ENCODE results near the gene CGNL1.

Gene CGNL1

GRCh38 chr15:57518779-57519405 lies 142.6 kb downstream of the CGNL1 start:
- DNase-seq (ENCODE audit: low read depth in 4 of 4, low spot score in 1 of 4), result no peak

GRCh38 chr15:57519806-57520205 lies 143.5 kb downstream of the CGNL1 start:
- no peak for DNase-seq (ENCODE audit: low read depth in 4 of 4, low spot score in 1 of 4)

GRCh38 chr15:57521503-57521902 lies 145.2 kb downstream of the CGNL1 start:
- DNase-seq (ENCODE audit: low read depth in 4 of 4, low spot score in 1 of 4), result no peak

- DNase-seq (ENCODE audit: low read depth in 4 of 4, low spot score in 1 of 4), result no peak
Observed at GRCh38 chr15:57522148-57522547, 145.8 kb downstream of the CGNL1 start.

GRCh38 chr15:57525581-57525980 lies 149.3 kb downstream of the CGNL1 start:
- no peak for DNase-seq (ENCODE audit: low read depth in 4 of 4, low spot score in 1 of 4)

GRCh38 chr15:57526076-57526475 lies 149.8 kb downstream of the CGNL1 start:
- DNase-seq (ENCODE audit: low read depth in 4 of 4, low spot score in 1 of 4), result no peak

- DNase-seq (ENCODE audit: low read depth in 4 of 4, low spot score in 1 of 4), result no peak
Observed at GRCh38 chr15:57526615-57527014, 150.3 kb downstream of the CGNL1 start.

GRCh38 chr15:57527382-57528091 lies 151.2 kb downstream of the CGNL1 start:
- no peak for DNase-seq (ENCODE audit: low read depth in 4 of 4, low spot score in 1 of 4)

- DNase-seq (ENCODE audit: low read depth in 4 of 4, low spot score in 1 of 4), result no peak
Observed at GRCh38 chr15:57528940-57529565, 152.7 kb downstream of the CGNL1 start.

GRCh38 chr15:57529748-57530147 lies 153.4 kb downstream of the CGNL1 start:
- no peak for DNase-seq (ENCODE audit: low read depth in 4 of 4, low spot score in 1 of 4)

- no peak for DNase-seq (ENCODE audit: low read depth in 4 of 4, low spot score in 1 of 4)
Observed at GRCh38 chr15:57532731-57533447, 156.6 kb downstream of the CGNL1 start.

GRCh38 chr15:57533448-57533799 lies 157.1 kb downstream of the CGNL1 start:
- no peak for DNase-seq (ENCODE audit: low read depth in 4 of 4, low spot score in 1 of 4)

GRCh38 chr15:57534281-57534680 lies 158.0 kb downstream of the CGNL1 start:
- no peak for DNase-seq (ENCODE audit: low read depth in 4 of 4, low spot score in 1 of 4)

- DNase-seq (ENCODE audit: low read depth in 4 of 4, low spot score in 1 of 4), result no peak
Observed at GRCh38 chr15:57537072-57537471, 160.8 kb downstream of the CGNL1 start.

GRCh38 chr15:57537488-57538264 lies 161.4 kb downstream of the CGNL1 start:
- no peak for DNase-seq (ENCODE audit: low read depth in 4 of 4, low spot score in 1 of 4)

- DNase-seq (ENCODE audit: low read depth in 4 of 4, low spot score in 1 of 4), result no peak
Observed at GRCh38 chr15:57538265-57538529, 161.9 kb downstream of the CGNL1 start.

- DNase-seq (ENCODE audit: low read depth in 4 of 4, low spot score in 1 of 4), result no peak
Observed at GRCh38 chr15:57538821-57539220, 162.5 kb downstream of the CGNL1 start.

GRCh38 chr15:57540211-57540610 lies 163.9 kb downstream of the CGNL1 start:
- DNase-seq (ENCODE audit: low read depth in 4 of 4, low spot score in 1 of 4), result no peak

GRCh38 chr15:57540736-57541135 lies 164.4 kb downstream of the CGNL1 start:
- no peak for DNase-seq (ENCODE audit: low read depth in 4 of 4, low spot score in 1 of 4)

- DNase-seq (ENCODE audit: low read depth in 4 of 4, low spot score in 1 of 4), result no peak
Observed at GRCh38 chr15:57541271-57541670, 165.0 kb downstream of the CGNL1 start.

- no peak for DNase-seq (ENCODE audit: low read depth in 4 of 4, low spot score in 1 of 4)
Observed at GRCh38 chr15:57541805-57542504, 165.7 kb downstream of the CGNL1 start.
